ENCODE results near the gene NHLH1. TPM values are rescaled to one million over a fixed set of nuclear protein-coding genes. Genes with fewer than 3 reads are reported as not detected.

The NHLH1 gene
- total and polyA plus RNA-seq, 2 of the 13 experiments (the other 11 are each of a cell fraction or from before 2014, with no cell fraction given), result 0.11 to 0.57 TPM

DNA sequence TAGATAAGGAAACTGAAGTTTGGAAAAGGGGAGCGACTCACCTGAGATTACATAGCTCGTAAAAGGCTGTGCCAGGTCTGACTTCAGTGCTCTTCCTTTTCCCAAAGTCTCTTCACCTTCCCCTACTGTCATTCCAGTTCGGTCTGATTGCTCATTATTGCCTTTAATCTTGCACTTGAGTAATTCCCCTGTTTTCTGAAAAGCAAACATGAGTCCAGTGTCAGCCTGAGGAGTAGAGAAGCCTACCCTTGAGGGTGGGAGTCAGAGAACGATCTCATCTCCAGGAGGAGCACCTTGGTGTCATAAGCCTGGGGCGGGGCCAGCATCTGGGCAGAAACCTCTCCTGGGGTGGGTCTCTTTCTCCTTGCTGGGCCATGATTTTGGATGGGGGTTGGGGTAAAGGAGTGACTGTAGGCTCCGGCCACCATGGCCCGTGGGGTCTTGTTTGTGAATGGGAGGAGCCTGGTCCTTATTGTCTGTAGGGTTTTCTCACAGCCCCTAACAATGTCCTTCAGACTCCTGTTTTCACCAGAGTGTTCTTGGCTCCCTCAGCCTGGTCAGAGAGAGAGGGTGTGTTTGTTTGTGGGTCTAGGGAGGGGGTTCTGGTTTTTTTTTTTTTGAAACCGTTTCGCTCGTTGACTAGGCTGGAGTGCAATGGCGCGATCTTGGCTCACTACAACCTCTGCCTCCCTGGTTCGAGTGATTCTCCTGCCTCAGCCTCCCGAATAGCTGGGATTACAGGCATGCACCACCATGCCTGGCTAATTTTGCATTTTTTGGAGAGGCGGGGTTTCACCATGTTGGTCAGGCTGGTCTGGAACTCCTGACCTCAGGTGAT, 39.5 kb downstream of the NHLH1 start:
- no TSS peak for BruUV-seq (replicated peaks)
- in situ Hi-C loops (cut with HindIII; ENCODE audit: extremely low pct_ligation_motif_present, low pct_unique_long_range_greater_than_20kb) (no loop called here), intact Hi-C loops (cut with micrococcal nuclease; ENCODE audit: unreplicated experiment) (no loop called here)
- no peak overlapping the region for H2AFZ ChIP-seq (ENCODE audit: low read length)
- WGBS (ENCODE audit: low lambda C conversion rate), result 31% methylated on average over 14 of the region's 15 CpGs
- no peaks in the 10 kb centered on the region for H3K79me2 ChIP-seq (ENCODE audit: insufficient read depth, low read length)
- H3K9ac ChIP-seq (ENCODE audit: insufficient read depth, low read depth, low read length), result no peak overlapping the region
- H4K20me1 ChIP-seq (ENCODE audit: insufficient read depth, low read length), result no peaks in the 10 kb centered on the region
- no peak overlapping the region for H3K4me3 ChIP-seq (replicated peaks in 1 of 3; ENCODE audit: insufficient read depth in 1 of 3, low read depth in 2 of 3, low read length in 3 of 3)
- ATAC-seq, result no peak
- no peaks in the 10 kb centered on the region for H3K4me1 ChIP-seq (ENCODE audit: insufficient read depth, low read length)
- CTCF ChIA-PET (ENCODE audit: low intra/inter-chr PET ratio, low total read pairs), result no interaction called here
- H3K9me3 ChIP-seq (ENCODE audit: low read length), result no peaks in the 10 kb centered on the region
- no peak overlapping the region for H3K4me2 ChIP-seq (ENCODE audit: low read depth, low read length)
- POLR2A ChIA-PET, result no interaction called here
- H3K27me3 ChIP-seq (ENCODE audit: control insufficient read depth in 1 of 2, insufficient read depth in 2 of 2, low read length in 2 of 2), result peaks cover 9 to 62% of the 10 kb centered on the region in 2 experiments
- no peak for FAIRE-seq
- H3K27ac ChIP-seq (ENCODE audit: extremely low read length, insufficient read depth, low read length), result no peak overlapping the region
- no peaks in the 10 kb centered on the region for H3K36me3 ChIP-seq (replicated peaks in 1 of 2; ENCODE audit: control insufficient read depth in 1 of 2, insufficient read depth in 2 of 2, low read length in 2 of 2)
- DNase-seq (ENCODE audit: low spot score), result no peak
- TF ChIP-seq, protein P1, sequence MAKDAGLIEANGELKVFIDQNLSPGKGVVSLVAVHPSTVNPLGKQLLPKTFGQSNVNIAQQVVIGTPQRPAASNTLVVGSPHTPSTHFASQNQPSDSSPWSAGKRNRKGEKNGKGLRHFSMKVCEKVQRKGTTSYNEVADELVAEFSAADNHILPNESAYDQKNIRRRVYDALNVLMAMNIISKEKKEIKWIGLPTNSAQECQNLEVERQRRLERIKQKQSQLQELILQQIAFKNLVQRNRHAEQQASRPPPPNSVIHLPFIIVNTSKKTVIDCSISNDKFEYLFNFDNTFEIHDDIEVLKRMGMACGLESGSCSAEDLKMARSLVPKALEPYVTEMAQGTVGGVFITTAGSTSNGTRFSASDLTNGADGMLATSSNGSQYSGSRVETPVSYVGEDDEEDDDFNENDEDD (CRISPR knock-in tag; IDR thresholded peaks at IDR 0.05; ENCODE audit: borderline replicate concordance), result no peak
- TF ChIP-seq ZNF788 (CRISPR knock-in tag; IDR thresholded peaks at IDR 0.05; ENCODE audit: borderline replicate concordance) (no peak), CEBPG (CRISPR knock-in tag; IDR thresholded peaks at IDR 0.05) (no peak), POLR2G (IDR thresholded peaks at IDR 0.05; ENCODE audit: low read depth, low read length) (no peak), CBFB (CRISPR knock-in tag; IDR thresholded peaks at IDR 0.05) (no peak), SKI (IDR thresholded peaks at IDR 0.05; ENCODE audit: partially characterized antibody) (no peak), REPIN1 (CRISPR knock-in tag; IDR thresholded peaks at IDR 0.05; ENCODE audit: borderline replicate concordance, low read depth) (no peak), CREM (IDR thresholded peaks at IDR 0.05) (no peak), CREM (CRISPR knock-in tag; IDR thresholded peaks at IDR 0.05) (no peak), ZNF543 (CRISPR knock-in tag; IDR thresholded peaks at IDR 0.05) (no peak), GABPA (IDR thresholded peaks at IDR 0.05; ENCODE audit: low read depth, low read length) (no peak), GABPA (CRISPR knock-in tag; IDR thresholded peaks at IDR 0.05; ENCODE audit: low read depth) (no peak)
- TF ChIP-seq, protein P2, sequence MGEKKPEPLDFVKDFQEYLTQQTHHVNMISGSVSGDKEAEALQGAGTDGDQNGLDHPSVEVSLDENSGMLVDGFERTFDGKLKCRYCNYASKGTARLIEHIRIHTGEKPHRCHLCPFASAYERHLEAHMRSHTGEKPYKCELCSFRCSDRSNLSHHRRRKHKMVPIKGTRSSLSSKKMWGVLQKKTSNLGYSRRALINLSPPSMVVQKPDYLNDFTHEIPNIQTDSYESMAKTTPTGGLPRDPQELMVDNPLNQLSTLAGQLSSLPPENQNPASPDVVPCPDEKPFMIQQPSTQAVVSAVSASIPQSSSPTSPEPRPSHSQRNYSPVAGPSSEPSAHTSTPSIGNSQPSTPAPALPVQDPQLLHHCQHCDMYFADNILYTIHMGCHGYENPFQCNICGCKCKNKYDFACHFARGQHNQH (CRISPR knock-in tag; IDR thresholded peaks at IDR 0.05), result no peak
- TF ChIP-seq, protein P3, sequence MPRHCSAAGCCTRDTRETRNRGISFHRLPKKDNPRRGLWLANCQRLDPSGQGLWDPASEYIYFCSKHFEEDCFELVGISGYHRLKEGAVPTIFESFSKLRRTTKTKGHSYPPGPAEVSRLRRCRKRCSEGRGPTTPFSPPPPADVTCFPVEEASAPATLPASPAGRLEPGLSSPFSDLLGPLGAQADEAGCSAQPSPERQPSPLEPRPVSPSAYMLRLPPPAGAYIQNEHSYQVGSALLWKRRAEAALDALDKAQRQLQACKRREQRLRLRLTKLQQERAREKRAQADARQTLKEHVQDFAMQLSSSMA (CRISPR knock-in tag; IDR thresholded peaks at IDR 0.05), result no peak
- TF ChIP-seq, protein P4, sequence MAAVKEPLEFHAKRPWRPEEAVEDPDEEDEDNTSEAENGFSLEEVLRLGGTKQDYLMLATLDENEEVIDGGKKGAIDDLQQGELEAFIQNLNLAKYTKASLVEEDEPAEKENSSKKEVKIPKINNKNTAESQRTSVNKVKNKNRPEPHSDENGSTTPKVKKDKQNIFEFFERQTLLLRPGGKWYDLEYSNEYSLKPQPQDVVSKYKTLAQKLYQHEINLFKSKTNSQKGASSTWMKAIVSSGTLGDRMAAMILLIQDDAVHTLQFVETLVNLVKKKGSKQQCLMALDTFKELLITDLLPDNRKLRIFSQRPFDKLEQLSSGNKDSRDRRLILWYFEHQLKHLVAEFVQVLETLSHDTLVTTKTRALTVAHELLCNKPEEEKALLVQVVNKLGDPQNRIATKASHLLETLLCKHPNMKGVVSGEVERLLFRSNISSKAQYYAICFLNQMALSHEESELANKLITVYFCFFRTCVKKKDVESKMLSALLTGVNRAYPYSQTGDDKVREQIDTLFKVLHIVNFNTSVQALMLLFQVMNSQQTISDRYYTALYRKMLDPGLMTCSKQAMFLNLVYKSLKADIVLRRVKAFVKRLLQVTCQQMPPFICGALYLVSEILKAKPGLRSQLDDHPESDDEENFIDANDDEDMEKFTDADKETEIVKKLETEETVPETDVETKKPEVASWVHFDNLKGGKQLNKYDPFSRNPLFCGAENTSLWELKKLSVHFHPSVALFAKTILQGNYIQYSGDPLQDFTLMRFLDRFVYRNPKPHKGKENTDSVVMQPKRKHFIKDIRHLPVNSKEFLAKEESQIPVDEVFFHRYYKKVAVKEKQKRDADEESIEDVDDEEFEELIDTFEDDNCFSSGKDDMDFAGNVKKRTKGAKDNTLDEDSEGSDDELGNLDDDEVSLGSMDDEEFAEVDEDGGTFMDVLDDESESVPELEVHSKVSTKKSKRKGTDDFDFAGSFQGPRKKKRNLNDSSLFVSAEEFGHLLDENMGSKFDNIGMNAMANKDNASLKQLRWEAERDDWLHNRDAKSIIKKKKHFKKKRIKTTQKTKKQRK (IDR thresholded peaks at IDR 0.05; ENCODE audit: low read length), result no peak
- TF ChIP-seq, protein P5, sequence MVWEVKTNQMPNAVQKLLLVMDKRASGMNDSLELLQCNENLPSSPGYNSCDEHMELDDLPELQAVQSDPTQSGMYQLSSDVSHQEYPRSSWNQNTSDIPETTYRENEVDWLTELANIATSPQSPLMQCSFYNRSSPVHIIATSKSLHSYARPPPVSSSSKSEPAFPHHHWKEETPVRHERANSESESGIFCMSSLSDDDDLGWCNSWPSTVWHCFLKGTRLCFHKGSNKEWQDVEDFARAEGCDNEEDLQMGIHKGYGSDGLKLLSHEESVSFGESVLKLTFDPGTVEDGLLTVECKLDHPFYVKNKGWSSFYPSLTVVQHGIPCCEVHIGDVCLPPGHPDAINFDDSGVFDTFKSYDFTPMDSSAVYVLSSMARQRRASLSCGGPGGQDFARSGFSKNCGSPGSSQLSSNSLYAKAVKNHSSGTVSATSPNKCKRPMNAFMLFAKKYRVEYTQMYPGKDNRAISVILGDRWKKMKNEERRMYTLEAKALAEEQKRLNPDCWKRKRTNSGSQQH (CRISPR knock-in tag; IDR thresholded peaks at IDR 0.05; ENCODE audit: low read depth), result no peak
